SK-N-SH (cell line): ENCODE results near the gene CSHL1.
"Not testable (repeated sequence)": the region's sequence is repeated elsewhere in the genome, so short reads cannot be mapped to it uniquely, and the experiment has no call there.

ENCODE experiments used
- CTCF ChIP-seq: fragments of 200-600 bp; sonication (generic); IDR thresholded peaks from 2 replicates; pipeline ENCODE4 v1.6.1; 2017; ENCODE audit warnings: antibody characterized with exemption, mild to moderate bottlenecking, moderate library complexity
- EP300 ChIP-seq, 2 experiments: IDR thresholded peaks; 2 replicates each; pipeline versions ENCODE4 v1.4.0 to v1.6.1; 2012; ENCODE audit warnings: borderline replicate concordance in 1 of 2, low read depth in 1 of 2, low read length in 1 of 2
- EZH2phosphoT487 ChIP-seq: fragments of 200-600 bp; sonication (generic); IDR thresholded peaks from 2 replicates; pipeline ENCODE4 v1.6.1; 2017; ENCODE audit warnings: low read depth, mixed run types, mild to moderate bottlenecking, antibody characterized with exemption, moderate library complexity, borderline replicate concordance
- FOXM1 ChIP-seq: IDR thresholded peaks from 2 replicates; pipeline ENCODE4 v1.4.0; 2012; ENCODE audit warnings: low read depth, mild to moderate bottlenecking
- GATA2 ChIP-seq: sonication (generic); formaldehyde crosslinking; IDR thresholded peaks from 2 replicates; pipeline ENCODE4 v1.5.0; 2020; ENCODE audit warnings: mild to moderate bottlenecking, missing genetic modification reagents
- NFIC ChIP-seq: IDR thresholded peaks from 2 replicates; pipeline ENCODE4 v1.4.0; 2012; ENCODE audit warnings: borderline replicate concordance
- NRF1 ChIP-seq: IDR thresholded peaks from 2 replicates; pipeline ENCODE4 v1.6.1; 2012; ENCODE audit warnings: low read depth, mild to moderate bottlenecking, low read length
- POLR2AphosphoS5 ChIP-seq: IDR thresholded peaks from 2 replicates; pipeline ENCODE4 v1.6.1; 2012; ENCODE audit warnings: low read depth, low read length
- RFX5 ChIP-seq: IDR thresholded peaks from 2 replicates; pipeline ENCODE4 v1.6.1; 2012; ENCODE audit warnings: mild to moderate bottlenecking, improper control_type of control experiment, low read length
- TCF12 ChIP-seq: IDR thresholded peaks from 2 replicates; pipeline ENCODE4 v1.4.0; 2012
- TF ChIP-seq, protein P1 (sequence below): IDR thresholded peaks from 2 replicates; pipeline ENCODE4 v1.4.0; 2012; ENCODE audit warnings: low read depth, borderline replicate concordance
- TF ChIP-seq, protein P2 (sequence below): fragments of 150-350 bp; IDR thresholded peaks from 2 replicates; pipeline ENCODE4 v1.6.1; 2017; ENCODE audit warnings: antibody characterized with exemption, low read length, low read depth, borderline replicate concordance
- TF ChIP-seq, protein P3 (sequence below): IDR thresholded peaks from 2 replicates; pipeline ENCODE4; 2012

DNA sequence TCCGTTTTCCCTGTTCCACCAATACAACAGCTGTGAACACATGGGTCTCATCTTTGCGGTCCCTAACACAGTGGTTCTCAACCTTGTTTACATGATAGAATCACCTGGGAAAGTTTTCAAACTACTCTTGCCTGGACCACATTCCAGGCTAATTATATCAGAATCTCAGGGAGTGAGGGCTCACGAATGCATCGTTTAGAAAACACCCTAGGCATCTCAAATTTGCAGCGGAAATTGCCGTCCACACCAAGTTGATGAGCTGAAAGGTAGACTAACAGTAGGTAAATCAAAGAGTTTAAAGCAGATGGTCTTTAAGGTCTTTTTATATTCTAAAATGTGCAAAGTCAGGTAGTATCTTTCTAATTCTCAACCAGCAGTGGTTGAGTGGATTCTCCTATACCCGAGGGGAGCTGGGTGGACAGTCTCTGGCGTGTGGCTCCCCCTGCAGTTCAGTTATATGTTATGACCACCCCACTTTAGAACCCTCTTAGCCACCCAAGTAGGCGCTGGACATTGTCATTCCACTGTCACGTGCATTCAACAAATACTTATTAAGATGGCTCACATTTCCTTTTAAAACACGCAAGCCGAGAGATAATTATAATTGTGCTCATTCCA lies 3.8 kb downstream of the CSHL1 start:
- not testable (repeated sequence) for TF ChIP-seq POLR2AphosphoS5; FOXM1; RFX5; NFIC; EZH2phosphoT487; EP300 (IDR thresholded peaks at IDR 0.05; ENCODE audit: borderline replicate concordance in 1 of 2, low read depth in 1 of 2, low read length in 1 of 2); TCF12; GATA2 (CRISPR knock-in tag); NRF1
- TF ChIP-seq, protein P1, sequence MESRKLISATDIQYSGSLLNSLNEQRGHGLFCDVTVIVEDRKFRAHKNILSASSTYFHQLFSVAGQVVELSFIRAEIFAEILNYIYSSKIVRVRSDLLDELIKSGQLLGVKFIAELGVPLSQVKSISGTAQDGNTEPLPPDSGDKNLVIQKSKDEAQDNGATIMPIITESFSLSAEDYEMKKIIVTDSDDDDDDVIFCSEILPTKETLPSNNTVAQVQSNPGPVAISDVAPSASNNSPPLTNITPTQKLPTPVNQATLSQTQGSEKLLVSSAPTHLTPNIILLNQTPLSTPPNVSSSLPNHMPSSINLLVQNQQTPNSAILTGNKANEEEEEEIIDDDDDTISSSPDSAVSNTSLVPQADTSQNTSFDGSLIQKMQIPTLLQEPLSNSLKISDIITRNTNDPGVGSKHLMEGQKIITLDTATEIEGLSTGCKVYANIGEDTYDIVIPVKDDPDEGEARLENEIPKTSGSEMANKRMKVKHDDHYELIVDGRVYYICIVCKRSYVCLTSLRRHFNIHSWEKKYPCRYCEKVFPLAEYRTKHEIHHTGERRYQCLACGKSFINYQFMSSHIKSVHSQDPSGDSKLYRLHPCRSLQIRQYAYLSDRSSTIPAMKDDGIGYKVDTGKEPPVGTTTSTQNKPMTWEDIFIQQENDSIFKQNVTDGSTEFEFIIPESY = not testable (repeated sequence)
- TF ChIP-seq, protein P2, sequence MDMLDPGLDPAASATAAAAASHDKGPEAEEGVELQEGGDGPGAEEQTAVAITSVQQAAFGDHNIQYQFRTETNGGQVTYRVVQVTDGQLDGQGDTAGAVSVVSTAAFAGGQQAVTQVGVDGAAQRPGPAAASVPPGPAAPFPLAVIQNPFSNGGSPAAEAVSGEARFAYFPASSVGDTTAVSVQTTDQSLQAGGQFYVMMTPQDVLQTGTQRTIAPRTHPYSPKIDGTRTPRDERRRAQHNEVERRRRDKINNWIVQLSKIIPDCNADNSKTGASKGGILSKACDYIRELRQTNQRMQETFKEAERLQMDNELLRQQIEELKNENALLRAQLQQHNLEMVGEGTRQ = not testable (repeated sequence)
- TF ChIP-seq CTCF = peak; percentile 49; the same call in 1 of the 2 replicates
- TF ChIP-seq, protein P3, sequence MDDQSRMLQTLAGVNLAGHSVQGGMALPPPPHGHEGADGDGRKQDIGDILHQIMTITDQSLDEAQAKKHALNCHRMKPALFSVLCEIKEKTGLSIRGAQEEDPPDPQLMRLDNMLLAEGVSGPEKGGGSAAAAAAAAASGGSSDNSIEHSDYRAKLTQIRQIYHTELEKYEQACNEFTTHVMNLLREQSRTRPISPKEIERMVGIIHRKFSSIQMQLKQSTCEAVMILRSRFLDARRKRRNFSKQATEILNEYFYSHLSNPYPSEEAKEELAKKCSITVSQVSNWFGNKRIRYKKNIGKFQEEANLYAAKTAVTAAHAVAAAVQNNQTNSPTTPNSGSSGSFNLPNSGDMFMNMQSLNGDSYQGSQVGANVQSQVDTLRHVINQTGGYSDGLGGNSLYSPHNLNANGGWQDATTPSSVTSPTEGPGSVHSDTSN = not testable (repeated sequence)
